Measurements from ENCODE around the gene IL17C. TPM values are rescaled to one million over a fixed set of nuclear protein-coding genes. Genes with fewer than 3 reads are reported as not detected.
A peak's percentile ranks its signal among the peaks of the same experiment; 100 is the strongest.

The IL17C gene
- total and polyA plus RNA-seq, 2 donors (not counting 1 experiment from before 2014, with no cell fraction given) = 1.3 to 1.5 TPM

GRCh38 chr16:88678224-88678979 lies 40.0 kb downstream of the IL17C start:
- H3K4me2 ChIP-seq (replicated peaks; ENCODE audit: low read depth, low read length, poor library complexity, severe bottlenecking) = no peak overlapping the region
- no peak overlapping the region for H3K27ac ChIP-seq (ENCODE audit: low read length in 2 of 2)
- Mint-ChIP-seq H3K27me3 (no peaks in the 10 kb centered on the region), H3K4me1 (peaks cover 24% of the 10 kb centered on the region), H3K27ac (no peak overlapping the region), H3K9me3 (ENCODE audit: insufficient read depth) (no peaks in the 10 kb centered on the region), H3K4me3 (no peak overlapping the region)
- H4K20me1 ChIP-seq (ENCODE audit: control insufficient read depth, insufficient read depth, low read length, poor library complexity, severe bottlenecking) = peaks cover 46% of the 10 kb centered on the region
- POLR2A ChIA-PET = no interaction called here
- CTCF ChIA-PET = interaction anchor here (2.1 kb wide), 1 partner anchor 22 kb away, joined by 4 read pairs; no protein-coding TSS in a partner anchor
- peaks cover 34% of the 10 kb centered on the region for H3K79me2 ChIP-seq (ENCODE audit: control insufficient read depth, insufficient read depth, low read length)
- DNase-seq (no peak), ATAC-seq (ENCODE audit: low read depth) (no peak)
- H3K36me3 ChIP-seq (replicated peaks in 1 of 2; ENCODE audit: control extremely low read depth in 1 of 2, control insufficient read depth in 1 of 2, extremely low read depth in 1 of 2, insufficient read depth in 2 of 2, low read length in 1 of 2) = peaks cover 0 to 39% of the 10 kb centered on the region in 2 experiments
- intact Hi-C loops (cut with micrococcal nuclease) = no loop called here
- H3K9ac ChIP-seq (ENCODE audit: low read length) = no peak overlapping the region
- no peaks in the 10 kb centered on the region for H3K27me3 ChIP-seq (replicated peaks in 1 of 4; ENCODE audit: control extremely low read depth in 1 of 4, control insufficient read depth in 3 of 4, insufficient read depth in 4 of 4, low read length in 3 of 4)
- WGBS (ENCODE audit: insufficient coverage) = 98% methylated on average over 27 of the region's 32 CpGs
- no peaks in the 10 kb centered on the region for H3K9me3 ChIP-seq (ENCODE audit: control extremely low read depth in 1 of 3, control insufficient read depth in 2 of 3, insufficient read depth in 1 of 3, low read length in 2 of 3)
- H2AFZ ChIP-seq (ENCODE audit: insufficient read depth, low read depth, low read length, poor library complexity, severe bottlenecking) = no peak overlapping the region
- H3K4me3 ChIP-seq (ENCODE audit: control extremely low read depth in 1 of 5, extremely low read depth in 1 of 5, insufficient read depth in 1 of 5, low read depth in 2 of 5, low read length in 4 of 5) = no peak overlapping the region
- TF ChIP-seq CTCF (IDR thresholded peaks at IDR 0.05) = no peak
- TF ChIP-seq EZH2 (IDR thresholded peaks at IDR 0.05; ENCODE audit: borderline replicate concordance, insufficient read depth, low read depth, low read length, poor library complexity, severe bottlenecking) = no peak
- H3K4me1 ChIP-seq (ENCODE audit: control insufficient read depth in 2 of 2, insufficient read depth in 2 of 2, low read length in 2 of 2) = peaks cover 20 to 28% of the 10 kb centered on the region in 2 donors

GRCh38 chr16:88680554-88681083 lies 42.2 kb downstream of the IL17C start:
- ATAC-seq (ENCODE audit: low read depth) (no peak), DNase-seq (no peak)
- Histone ChIP-seq H3K4me3 (ENCODE audit: control extremely low read depth in 1 of 5, extremely low read depth in 1 of 5, insufficient read depth in 1 of 5, low read depth in 2 of 5, low read length in 4 of 5) (no peak overlapping the region), H3K9ac (ENCODE audit: low read length) (no peak overlapping the region), H4K20me1 (ENCODE audit: control insufficient read depth, insufficient read depth, low read length, poor library complexity, severe bottlenecking) (peaks cover 60% of the 10 kb centered on the region), H3K27me3 (replicated peaks in 1 of 4; ENCODE audit: control extremely low read depth in 1 of 4, control insufficient read depth in 3 of 4, insufficient read depth in 4 of 4, low read length in 3 of 4) (no peaks in the 10 kb centered on the region), H3K9me3 (ENCODE audit: control extremely low read depth in 1 of 3, control insufficient read depth in 2 of 3, insufficient read depth in 1 of 3, low read length in 2 of 3) (no peaks in the 10 kb centered on the region), H3K36me3 (replicated peaks in 1 of 2; ENCODE audit: control extremely low read depth in 1 of 2, control insufficient read depth in 1 of 2, extremely low read depth in 1 of 2, insufficient read depth in 2 of 2, low read length in 1 of 2) (peaks cover 0 to 39% of the 10 kb centered on the region in 2 experiments), H3K4me2 (replicated peaks; ENCODE audit: low read depth, low read length, poor library complexity, severe bottlenecking) (peak overlapping the region; percentile 91), H3K79me2 (ENCODE audit: control insufficient read depth, insufficient read depth, low read length) (peaks cover 43% of the 10 kb centered on the region), H3K27ac (ENCODE audit: low read length in 2 of 2) (no peak overlapping the region), H2AFZ (ENCODE audit: insufficient read depth, low read depth, low read length, poor library complexity, severe bottlenecking) (no peak overlapping the region), H3K4me1 (ENCODE audit: control insufficient read depth in 2 of 2, insufficient read depth in 2 of 2, low read length in 2 of 2) (peaks cover 32 to 49% of the 10 kb centered on the region in 2 donors)
- H3K4me1 Mint-ChIP-seq = peaks cover 43% of the 10 kb centered on the region
- H3K4me3 Mint-ChIP-seq = peak overlapping the region; percentile 87
- POLR2A ChIA-PET = interaction anchor here (0.6 to 2.2 kb wide), 6 partner anchors 20 to 901 kb away, joined by 3 to 14 read pairs (median 4); no protein-coding TSS in a partner anchor
- H3K27me3 Mint-ChIP-seq = no peaks in the 10 kb centered on the region
- CTCF ChIA-PET = interaction anchor here (0.8 to 3.4 kb wide), 10 partner anchors 10 to 83 kb away, joined by 3 to 14 read pairs (median 4); no protein-coding TSS in a partner anchor
- peak overlapping the region; percentile 97 for H3K27ac Mint-ChIP-seq
- H3K9me3 Mint-ChIP-seq (ENCODE audit: insufficient read depth) = no peaks in the 10 kb centered on the region
- intact Hi-C loops (cut with micrococcal nuclease) = loop anchor here (1.0 to 10.0 kb wide), 3 partner anchors 26 to 884 kb away; partner anchors contain the start of genes CTU2, CYBA, RNF166 and RPL13
- 80% methylated on average over 3 of the region's 5 CpGs for WGBS (ENCODE audit: insufficient coverage)
- TF ChIP-seq CTCF (IDR thresholded peaks at IDR 0.05) (no peak), EZH2 (IDR thresholded peaks at IDR 0.05; ENCODE audit: borderline replicate concordance, insufficient read depth, low read depth, low read length, poor library complexity, severe bottlenecking) (no peak)

All from B cell (primary cell).